A549 (cell line): Measurements from ENCODE around the gene LMTK2. TPM values are rescaled to one million over a fixed set of nuclear protein-coding genes. Genes with fewer than 3 reads are reported as not detected.

Experiments used
- ATAC-seq, 2 experiments: fragments of 200-7000 bp in 1 of 2; fragments of >200 bp in 1 of 2; cut with Nextera tagmentation in 1 of 2; cut with Tn5 transposase in 1 of 2; 3 replicates each; pipeline versions ENCODE4 v1.8.0 to v1.9.1; 2018 to 2020; ENCODE audit warnings: mild to moderate bottlenecking in 1 of 2, moderate library complexity in 1 of 2
- CTCF ChIA-PET: fragments of 300-600 bp; sonication (Branson Sonifier 250); formaldehyde crosslinking; extraction: SDS; loops from one replicate; lab custom pipeline; 2021; ENCODE audit warnings: antibody characterized with exemption, inconsistent platforms; lab: Yijun Ruan, JAX
- POLR2A ChIA-PET: fragments of 350-600 bp; formaldehyde crosslinking; extraction: SDS; loops from one replicate; lab custom pipeline; 2021; ENCODE audit warnings: antibody characterized with exemption, inconsistent platforms; lab: Yijun Ruan, JAX
- DNase-seq, 2 experiments: peaks; one replicate each; pipeline versions ENCODE4 v3.0.0 to v3.0.0-alpha.2; 2011 to 2016; ENCODE audit warnings: low read depth in 1 of 2, low spot score in 1 of 2
- FAIRE-seq: peaks from 2 replicates; lab custom pipeline; 2011; peaks lifted over from hg19 to GRCh38; lab: Jason Lieb, UNC
- H3K27ac ChIP-seq, 2 experiments: fragments of >200 bp; sonication (Bioruptor Twin); formaldehyde crosslinking; 3 replicates each; pipeline ENCODE4 v1.5.1; 2016 to 2017
- H3K4me1 ChIP-seq: fragments of >200 bp; sonication (Bioruptor Twin); formaldehyde crosslinking; 3 replicates; pipeline ENCODE4 v1.6.1; 2016
- H3K4me2 ChIP-seq: fragments of >200 bp; sonication (Bioruptor Twin); formaldehyde crosslinking; 3 replicates; pipeline ENCODE4 v1.6.1; 2016
- H3K4me3 ChIP-seq: fragments of >200 bp; sonication (Bioruptor Twin); formaldehyde crosslinking; 3 replicates; pipeline ENCODE4 v1.5.1; 2016
- H3K9me3 ChIP-seq: fragments of >200 bp; sonication (Bioruptor Twin); formaldehyde crosslinking; 3 replicates; pipeline ENCODE4 v1.6.1; 2016
- CBX2 ChIP-seq: fragments of 200-600 bp; sonication (generic); IDR thresholded peaks from 2 replicates; pipeline ENCODE4 v1.6.1; 2016; ENCODE audit warnings: low read depth, mild to moderate bottlenecking, borderline replicate concordance
- CHD4 ChIP-seq: fragments of 200-600 bp; sonication (generic); IDR thresholded peaks from 2 replicates; pipeline ENCODE4 v1.6.1; 2016; ENCODE audit warnings: antibody characterized with exemption, mild to moderate bottlenecking, borderline replicate concordance
- EHMT2 ChIP-seq: fragments of 200-600 bp; sonication (generic); IDR thresholded peaks from 2 replicates; pipeline ENCODE4 v1.6.1; 2016; ENCODE audit warnings: antibody characterized with exemption, low read depth, mild to moderate bottlenecking, moderate library complexity
- ESRRA ChIP-seq: fragments of 150-350 bp; IDR thresholded peaks from 2 replicates; pipeline ENCODE4 v1.6.1; 2014; ENCODE audit warnings: mild to moderate bottlenecking, low read length, borderline replicate concordance
- FOSL2 ChIP-seq, 2 experiments: fragments of 450-650 bp in 1 of 2; fragments of >200 bp in 1 of 2; sonication (Bioruptor Twin) in 1 of 2; formaldehyde crosslinking; IDR thresholded peaks; 2 replicates each; pipeline versions ENCODE4 v1.5.0 to v1.6.1; 2016 to 2020; ENCODE audit warnings: mild to moderate bottlenecking in 1 of 2, moderate library complexity in 1 of 2
- HEYL ChIP-seq: fragments of 250-450 bp; sonication (Bioruptor Pico); IDR thresholded peaks from 2 replicates; pipeline ENCODE4 v1.8.0; 2021; ENCODE audit warnings: mild to moderate bottlenecking, moderate library complexity
- JUN ChIP-seq, 2 experiments: fragments of >200 bp; sonication (Bioruptor Twin); formaldehyde crosslinking; IDR thresholded peaks; 2 replicates in 1 of 2; 3 replicates in 1 of 2; pipeline ENCODE4 v1.6.1; 2016 to 2017
- MAFK ChIP-seq: fragments of 450-650 bp; IDR thresholded peaks from 2 replicates; pipeline ENCODE4 v1.6.1; 2014; ENCODE audit not compliant: partially characterized antibody
- MAX ChIP-seq: IDR thresholded peaks from 2 replicates; pipeline ENCODE4 v1.6.1; 2012
- MAZ ChIP-seq: fragments of 150-350 bp; IDR thresholded peaks from 2 replicates; pipeline ENCODE4 v1.6.1; 2014; ENCODE audit warnings: antibody characterized with exemption, low read depth, low read length, borderline replicate concordance
- MYC ChIP-seq: IDR thresholded peaks from 2 replicates; pipeline ENCODE4 v1.6.1; 2012; ENCODE audit warnings: mild to moderate bottlenecking, inconsistent platforms, low read length, improper control_type of control experiment, borderline replicate concordance
- NR3C1 ChIP-seq: fragments of >200 bp; sonication (Bioruptor Twin); formaldehyde crosslinking; IDR thresholded peaks from 3 replicates; pipeline ENCODE4 v1.6.1; 2017
- PBX3 ChIP-seq: IDR thresholded peaks from 2 replicates; pipeline ENCODE4 v1.6.1; 2012
- PHF8 ChIP-seq: fragments of 200-600 bp; sonication (generic); IDR thresholded peaks from 2 replicates; pipeline ENCODE4 v1.6.1; 2016; ENCODE audit warnings: low read depth, mild to moderate bottlenecking, antibody characterized with exemption, moderate library complexity, borderline replicate concordance
- RAD21 ChIP-seq, 2 experiments: fragments of >200 bp in 1 of 2; sonication (Bioruptor Twin) in 1 of 2; formaldehyde crosslinking in 1 of 2; IDR thresholded peaks in 1 of 2; conservative IDR thresholded peaks in 1 of 2; 2 replicates in 1 of 2; 3 replicates in 1 of 2; pipeline ENCODE4 v1.6.1; 2012 to 2018; ENCODE audit warnings: inconsistent platforms in 1 of 2
- SREBF2 ChIP-seq: fragments of 450-650 bp; IDR thresholded peaks from 2 replicates; pipeline ENCODE4 v1.6.1; 2014; ENCODE audit warnings: mild to moderate bottlenecking, moderate library complexity
- TP53 ChIP-seq: fragments of 250-450 bp; sonication (Bioruptor Pico); IDR thresholded peaks from 2 replicates; pipeline ENCODE4 v1.5.0; 2021; ENCODE audit warnings: mild to moderate bottlenecking, moderate library complexity
- ZC3H11A ChIP-seq: fragments of 450-650 bp; IDR thresholded peaks from 2 replicates; pipeline ENCODE4 v1.6.1; 2014; ENCODE audit warnings: antibody characterized with exemption, mild to moderate bottlenecking
- ZFP36 ChIP-seq: fragments of 450-650 bp; IDR thresholded peaks from 2 replicates; pipeline ENCODE4 v1.6.1; 2014; ENCODE audit warnings: borderline replicate concordance; ENCODE audit not compliant: partially characterized antibody
- WGBS: methylation state at CpG from one replicate; pipeline ENCODE4 v1.1.6; 2017; ENCODE audit errors: missing lambda C conversion rate; 5-methylcytosine and 5-hydroxymethylcytosine counted together
- polyA plus RNA-seq, 4 experiments: library from polyadenylated mRNA; depleted of rRNA in 3 of 4; stranded (reverse); fragments of >200 nt; fragmentation: RNase III in 1 of 4; extraction: RNeasy Plus Mini Kit Qiagen cat#74134 plus additional on column Dnase treatment in 1 of 4; gene quantifications; 2 replicates in 3 of 4; 3 replicates in 1 of 4; pipeline ENCODE4 v1.2.3, GENCODE V29; 2011 to 2017
- TF ChIP-seq, protein P1 (sequence below): fragments of 450-650 bp; IDR thresholded peaks from 2 replicates; pipeline ENCODE4 v1.6.1; 2014; ENCODE audit warnings: antibody characterized with exemption

The LMTK2 gene
- polyA plus RNA-seq, 2 of the 4 experiments (the other 2 are of a cell fraction) = 7.9 to 13.0 TPM

DNA sequence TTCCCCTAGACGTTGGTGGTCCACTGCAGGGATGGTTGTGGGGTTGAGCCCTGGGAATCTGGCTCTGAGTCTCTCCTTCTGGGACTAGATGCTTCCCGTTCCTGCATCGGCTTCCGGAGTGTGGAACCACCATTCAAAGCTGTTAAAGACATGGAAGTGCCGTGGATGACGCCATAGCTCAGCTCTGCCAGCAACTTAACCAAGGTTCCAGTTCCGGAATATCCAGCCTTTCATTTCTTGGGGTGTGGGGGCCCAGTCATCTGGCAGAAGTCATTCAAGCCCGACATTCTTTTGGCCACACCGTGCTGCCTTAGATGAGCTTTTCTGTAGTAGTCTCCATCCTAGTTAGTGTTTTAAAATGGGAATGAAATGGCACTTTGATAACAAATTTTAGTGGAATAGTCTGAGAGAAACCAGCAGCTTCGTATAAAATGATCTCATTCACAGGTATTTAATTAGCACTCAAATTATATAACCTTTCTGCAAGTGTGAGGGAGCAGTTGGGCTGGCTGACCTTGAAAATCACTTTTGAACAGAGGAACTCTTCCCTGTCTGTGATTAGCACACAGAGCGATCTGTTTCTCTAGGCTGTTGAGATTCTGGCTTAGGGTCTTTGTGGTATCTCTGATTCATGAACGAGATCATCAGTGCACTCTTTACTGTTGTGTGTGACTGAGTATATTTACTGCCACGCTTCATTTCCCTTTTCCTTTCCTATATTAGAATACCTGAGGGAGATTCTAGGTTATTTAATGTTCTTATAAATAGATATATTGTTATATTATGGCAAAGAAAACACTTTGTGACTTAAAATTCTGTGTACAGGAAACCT lies 19.9 kb downstream of the LMTK2 start:
- Histone ChIP-seq H3K4me3 (no peak overlapping the region), H3K9me3 (no peaks in the 10 kb centered on the region), H3K27ac (no peak overlapping the region), H3K4me1 (peaks cover 12% of the 10 kb centered on the region), H3K4me2 (no peak overlapping the region)
- no peak for TF ChIP-seq MAFK
- TF ChIP-seq ZC3H11A = no peak
- no peak for TF ChIP-seq RAD21 (conservative IDR thresholded peaks at IDR 0.05 in 1 of 2, IDR thresholded peaks at IDR 0.05 in 1 of 2)
- TF ChIP-seq EHMT2 = no peak
- TF ChIP-seq, protein P1, sequence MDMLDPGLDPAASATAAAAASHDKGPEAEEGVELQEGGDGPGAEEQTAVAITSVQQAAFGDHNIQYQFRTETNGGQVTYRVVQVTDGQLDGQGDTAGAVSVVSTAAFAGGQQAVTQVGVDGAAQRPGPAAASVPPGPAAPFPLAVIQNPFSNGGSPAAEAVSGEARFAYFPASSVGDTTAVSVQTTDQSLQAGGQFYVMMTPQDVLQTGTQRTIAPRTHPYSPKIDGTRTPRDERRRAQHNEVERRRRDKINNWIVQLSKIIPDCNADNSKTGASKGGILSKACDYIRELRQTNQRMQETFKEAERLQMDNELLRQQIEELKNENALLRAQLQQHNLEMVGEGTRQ = no peak
- TF ChIP-seq MYC = no peak
- TF ChIP-seq ESRRA = no peak
- TF ChIP-seq MAZ = no peak
- TF ChIP-seq ZFP36 = no peak
- TF ChIP-seq CBX2 = no peak
- TF ChIP-seq NR3C1 = no peak
- DNase-seq (no peak), FAIRE-seq (no peak), ATAC-seq (no peak)
- CTCF ChIA-PET = interaction anchor here (1.4 kb wide), 2 partner anchors 21 to 105 kb away, joined by 3 to 7 read pairs; no protein-coding TSS in a partner anchor
- WGBS = 86% methylated on average over 13 of the region's 13 CpGs
- POLR2A ChIA-PET = no interaction called here

DNA sequence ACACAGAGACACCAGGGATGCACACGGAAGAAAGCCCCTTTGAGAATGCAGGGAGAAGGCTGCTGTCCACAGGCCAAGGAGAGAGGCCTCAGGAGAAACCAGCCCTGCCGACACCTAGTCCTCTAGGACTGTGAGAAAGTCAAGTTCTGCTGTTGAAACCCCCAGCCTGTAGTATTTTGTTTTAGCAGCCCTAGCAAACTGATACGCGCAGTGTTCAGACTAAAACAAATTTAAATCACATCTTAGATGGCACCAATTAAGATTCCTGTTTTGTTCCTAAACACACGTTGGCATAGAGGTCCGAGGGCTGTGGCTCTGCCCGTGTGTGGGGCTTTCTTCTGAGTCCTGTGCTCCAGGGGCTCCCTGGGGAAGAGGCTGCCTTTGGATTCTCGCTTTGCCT lies 21.7 kb downstream of the LMTK2 start:
- DNase-seq (no peak), ATAC-seq (no peak), FAIRE-seq (no peak)
- Histone ChIP-seq H3K27ac (no peak overlapping the region), H3K9me3 (no peaks in the 10 kb centered on the region), H3K4me3 (no peak overlapping the region), H3K4me1 (peaks cover 28% of the 10 kb centered on the region), H3K4me2 (no peak overlapping the region)
- TF ChIP-seq MAX (no peak), CHD4 (no peak), PHF8 (no peak), ESRRA (no peak)
- ChIA-PET POLR2A (no interaction called here), CTCF (no interaction called here)
- 97% methylated on average over 8 of the region's 8 CpGs for WGBS

GRCh38 chr7:98130959-98131358 lies 24.3 kb downstream of the LMTK2 start:
- Histone ChIP-seq H3K27ac (peak overlapping the region; percentile 55 to 84), H3K9me3 (no peaks in the 10 kb centered on the region), H3K4me2 (peak overlapping the region; percentile 68), H3K4me1 (peaks cover 52% of the 10 kb centered on the region), H3K4me3 (no peak overlapping the region; the same call in 2 of the 3 replicates)
- POLR2A ChIA-PET = interaction anchor here (1.4 kb wide), 1 partner anchor 23 kb away, joined by 7 read pairs; no protein-coding TSS in a partner anchor
- CTCF ChIA-PET = interaction anchor here (1.1 to 1.8 kb wide), 6 partner anchors 20 to 109 kb away, joined by 4 to 8 read pairs (median 7); no protein-coding TSS in a partner anchor
- TF ChIP-seq HEYL (CRISPR knock-in tag) (no peak), JUN (IDR thresholded peaks at IDR 0.05) (no peak), FOSL2 (IDR thresholded peaks at IDR 0.05) (no peak), FOSL2 (CRISPR knock-in tag; IDR thresholded peaks at IDR 0.05) (no peak), PBX3 (no peak), CHD4 (no peak), TP53 (no peak), SREBF2 (no peak)
- no peak for ATAC-seq
- 64% methylated on average over 4 of the region's 4 CpGs for WGBS
- no peak for FAIRE-seq
- no peak for DNase-seq
